Inferior parietal cortex (tissue), 1 donor: ENCODE data around the gene OR6P1.

Experiments used
- DNase-seq: peaks from one replicate; pipeline ENCODE4 v3.0.0-alpha.2; 2016; ENCODE audit errors: extremely low spot score

The OR6P1 gene

DNA sequence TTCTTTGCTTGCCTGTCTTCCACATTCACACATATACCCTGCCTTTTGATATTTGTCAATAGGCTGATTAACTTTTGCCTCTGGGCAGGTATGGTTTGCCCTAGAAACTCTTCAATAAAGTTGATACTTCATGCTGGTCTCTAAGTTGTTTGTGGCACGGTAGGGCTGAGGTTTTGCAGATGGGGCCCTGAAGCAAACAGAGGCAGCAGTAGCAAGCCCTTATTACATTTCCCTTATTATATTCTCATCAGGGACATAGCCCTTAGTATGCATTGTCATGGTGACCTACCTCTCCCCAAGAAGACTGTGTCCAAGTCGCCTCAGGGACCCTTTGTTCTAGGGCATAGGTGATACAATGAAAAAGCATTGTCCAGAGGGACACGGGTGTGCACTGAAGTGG lies at the start of gene OR6P1:
OR6P1 (minus strand) TSS at position 101 of the 400 bp plus-strand sequence. CDS start 6,976 bp downstream, outside the sequence.
- DNase-seq: no peak

- DNase-seq: no peak
Measured at GRCh38 chr1:158613764-158614163, 43.4 kb upstream of the OR6P1 start.

DNA sequence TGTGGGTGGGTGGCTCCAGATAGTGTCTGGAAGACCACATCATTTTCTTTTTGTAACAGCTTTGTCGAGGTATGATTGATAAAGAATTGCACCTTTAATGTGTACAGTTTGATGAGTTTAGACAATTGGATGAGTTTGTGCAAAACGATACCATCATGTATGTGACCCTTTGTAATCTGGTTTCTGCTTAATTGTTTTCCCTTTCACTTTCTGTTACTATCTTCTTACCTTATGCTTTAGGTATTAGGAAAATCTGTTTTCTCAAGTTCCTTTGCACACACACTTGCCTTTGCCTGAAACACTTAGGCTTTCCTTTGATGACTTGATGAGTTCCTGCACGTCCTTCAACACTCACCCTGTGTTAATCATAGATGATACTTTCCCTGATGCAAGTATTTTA lies 41.5 kb upstream of the OR6P1 start:
- DNase-seq: no peak

GRCh38 chr1:158607296-158607695 lies 36.9 kb upstream of the OR6P1 start:
- no peak for DNase-seq

DNA sequence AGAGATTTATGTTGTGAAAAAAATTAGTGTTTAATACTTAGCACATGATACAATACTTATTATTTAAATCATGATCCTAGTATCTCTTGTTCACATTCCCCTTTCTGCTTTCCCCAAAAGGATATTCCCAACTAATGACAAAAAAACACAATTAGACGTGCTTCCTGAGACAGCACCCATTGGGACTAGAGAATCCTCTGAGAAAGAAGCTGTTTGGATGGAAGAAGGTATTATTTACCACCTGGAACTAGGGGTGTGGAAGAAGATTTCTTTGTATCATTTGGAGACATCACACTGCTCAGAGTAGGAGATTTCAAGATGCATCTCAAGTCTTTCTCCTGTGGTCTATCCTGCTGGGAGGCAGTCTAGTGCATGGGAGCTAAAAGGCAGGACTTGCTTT lies 34.6 kb upstream of the OR6P1 start, which contains the start of gene OR10Z1:
OR10Z1 (plus strand) TSS at position 301 of the 400 bp plus-strand sequence. CDS start 1,171 bp downstream, outside the sequence.
- DNase-seq: no peak

DNA sequence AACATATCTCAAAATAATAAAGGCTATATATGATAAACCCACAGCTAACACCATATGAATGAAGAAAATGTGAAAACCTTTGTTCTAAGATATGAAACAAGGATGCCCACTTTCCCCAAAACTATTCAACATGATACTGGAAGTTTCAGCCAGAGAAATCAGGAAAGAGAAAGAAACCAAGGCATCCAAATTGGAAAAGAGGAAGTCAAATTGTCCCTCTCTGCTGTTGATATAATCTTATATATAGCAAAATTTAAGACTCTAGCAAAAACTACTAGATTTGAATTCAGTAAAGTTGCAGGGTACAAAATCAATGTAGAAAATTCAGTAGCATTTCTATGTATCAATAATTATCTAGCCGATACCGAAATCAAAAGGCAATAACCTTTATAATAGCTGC lies 30.4 kb upstream of the OR6P1 start:
- DNase-seq: no peak

GRCh38 chr1:158586942-158587341 lies 16.6 kb upstream of the OR6P1 start:
- no peak for DNase-seq

- no peak for DNase-seq
Measured at GRCh38 chr1:158583962-158584361, 13.6 kb upstream of the OR6P1 start.

DNA sequence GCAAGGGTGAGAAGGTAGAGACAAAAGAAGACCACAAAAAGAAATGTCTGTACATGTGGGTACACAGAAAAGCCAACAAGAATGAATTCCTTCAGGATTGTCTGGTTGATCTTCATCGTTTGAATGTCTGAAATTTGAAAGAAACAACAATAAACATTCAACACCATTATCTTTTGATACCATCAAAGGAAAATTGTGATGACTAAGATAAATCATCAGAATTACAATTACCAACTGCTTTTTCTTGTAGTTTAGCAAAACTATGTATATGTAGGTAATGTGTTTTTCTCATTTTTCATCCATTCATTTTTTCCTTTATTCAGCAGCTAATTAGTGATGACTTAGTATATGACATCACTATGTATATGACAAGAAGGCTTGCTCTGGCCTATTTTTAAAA lies 9.4 kb upstream of the OR6P1 start, which contains the start of gene OR10X1:
OR10X1 (minus strand) TSS at position 167 of the 400 bp plus-strand sequence; CDS start at position 167, 0 bp downstream.
- DNase-seq: no peak

GRCh38 chr1:158577561-158577960 lies 7.2 kb upstream of the OR6P1 start:
- no peak for DNase-seq

DNA sequence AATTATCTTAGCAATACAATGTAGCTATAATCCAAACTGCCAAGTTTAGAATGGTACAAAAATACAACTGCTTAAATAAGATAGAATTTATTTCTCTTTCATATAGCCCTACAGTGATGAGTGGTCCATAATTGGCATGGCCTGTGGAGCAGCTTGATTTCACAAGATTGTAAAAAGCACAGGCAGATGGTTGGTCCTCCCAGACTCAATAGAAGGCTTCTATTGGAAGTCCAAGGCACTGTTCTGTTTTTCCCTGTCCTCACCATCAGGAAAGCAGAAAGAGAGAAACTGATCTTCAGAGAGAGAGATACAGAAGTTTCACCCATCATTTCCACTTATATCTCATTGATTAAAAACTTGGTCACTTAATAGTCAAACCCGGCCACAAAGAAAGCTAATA lies 1.8 kb upstream of the OR6P1 start:
- DNase-seq: no peak

GRCh38 chr1:158564608-158565007 lies 5.8 kb downstream of the OR6P1 start:
- no peak for DNase-seq

DNA sequence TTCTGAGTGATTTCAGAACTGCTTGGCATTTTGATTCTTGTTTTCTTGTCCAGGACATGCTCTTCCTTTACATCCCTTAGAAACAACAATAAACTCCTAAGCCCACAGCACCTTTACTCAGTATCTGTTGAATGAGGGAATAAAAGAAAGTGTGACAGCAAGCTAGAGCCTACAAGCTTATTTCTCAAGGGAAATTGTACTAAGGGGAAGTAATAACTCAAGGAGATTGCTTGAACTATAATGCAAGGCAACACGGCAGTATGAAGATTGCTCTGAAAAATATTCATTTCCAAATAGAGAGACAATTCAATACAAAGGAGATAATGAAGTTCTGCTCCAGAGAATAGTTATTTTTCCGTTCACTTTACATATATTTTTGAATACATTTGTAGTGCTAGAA lies 6.5 kb downstream of the OR6P1 start:
- DNase-seq: no peak

DNA sequence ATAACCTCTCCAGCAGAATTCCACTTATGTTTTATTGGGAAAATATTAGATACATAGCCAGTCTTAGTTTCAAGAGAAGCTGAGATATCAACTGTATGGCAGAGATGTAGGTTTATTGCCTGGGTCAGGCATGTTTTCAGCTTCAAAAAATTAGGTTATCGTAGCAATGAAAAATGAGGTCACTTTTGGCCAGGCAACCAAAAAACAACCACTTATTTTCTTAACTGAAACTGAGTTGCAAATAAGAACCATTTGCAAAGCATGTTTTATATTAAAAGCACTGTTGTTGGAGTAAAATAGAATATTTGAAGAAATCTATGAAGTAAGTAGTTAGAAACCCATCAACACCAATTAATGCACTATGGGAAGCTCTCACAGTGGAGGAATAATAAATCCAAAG lies 10.7 kb downstream of the OR6P1 start:
- no peak for DNase-seq

- DNase-seq: no peak
Measured at GRCh38 chr1:158554352-158554751, 16.0 kb downstream of the OR6P1 start, which contains the start of gene OR6Y1. OR6Y1 (minus strand) TSS chr1:158554405; CDS start chr1:158548105, 6,300 bp downstream.

- DNase-seq: no peak
Measured at GRCh38 chr1:158552296-158552695, 18.1 kb downstream of the OR6P1 start.

DNA sequence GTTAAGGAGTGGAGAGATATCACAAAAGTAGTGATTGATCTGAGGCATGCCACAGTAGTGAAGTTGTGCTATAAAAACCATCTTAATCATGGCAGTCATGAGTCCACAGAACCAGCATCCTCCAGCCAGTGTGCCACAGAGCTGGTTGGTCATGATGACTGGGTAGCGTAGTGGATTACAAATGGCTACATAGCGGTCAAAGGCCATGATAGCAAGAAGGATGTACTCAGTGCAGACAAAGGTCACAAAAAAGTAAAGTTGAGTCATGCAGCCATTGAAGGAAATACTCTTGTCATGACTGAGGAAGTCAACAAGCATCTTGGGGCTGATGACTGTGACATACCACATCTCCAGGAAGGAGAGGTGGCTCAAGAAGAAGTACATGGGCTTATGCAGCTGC lies 22.8 kb downstream of the OR6P1 start:
- DNase-seq: no peak

- no peak for DNase-seq
Measured at GRCh38 chr1:158537609-158538008, 32.8 kb downstream of the OR6P1 start.

DNA sequence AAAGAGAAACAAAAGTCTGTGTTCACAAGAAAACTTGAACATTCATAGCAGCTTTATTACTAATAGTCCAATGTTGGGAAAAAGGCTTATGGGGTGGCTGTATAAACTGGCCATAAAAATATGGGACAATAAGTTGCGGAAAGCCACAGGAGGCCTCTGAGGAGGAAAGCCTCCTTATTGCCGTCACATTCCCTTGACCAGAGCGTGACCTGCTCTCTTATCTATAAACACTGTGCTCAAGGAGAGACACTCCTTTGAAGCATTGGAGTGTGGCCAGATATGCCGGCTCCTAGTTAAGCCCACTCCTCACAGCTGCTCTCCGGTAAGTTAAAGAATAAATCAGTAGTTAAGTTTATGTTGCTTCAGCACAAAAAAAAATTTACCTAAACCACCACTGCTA lies 35.9 kb downstream of the OR6P1 start:
- no peak for DNase-seq

DNA sequence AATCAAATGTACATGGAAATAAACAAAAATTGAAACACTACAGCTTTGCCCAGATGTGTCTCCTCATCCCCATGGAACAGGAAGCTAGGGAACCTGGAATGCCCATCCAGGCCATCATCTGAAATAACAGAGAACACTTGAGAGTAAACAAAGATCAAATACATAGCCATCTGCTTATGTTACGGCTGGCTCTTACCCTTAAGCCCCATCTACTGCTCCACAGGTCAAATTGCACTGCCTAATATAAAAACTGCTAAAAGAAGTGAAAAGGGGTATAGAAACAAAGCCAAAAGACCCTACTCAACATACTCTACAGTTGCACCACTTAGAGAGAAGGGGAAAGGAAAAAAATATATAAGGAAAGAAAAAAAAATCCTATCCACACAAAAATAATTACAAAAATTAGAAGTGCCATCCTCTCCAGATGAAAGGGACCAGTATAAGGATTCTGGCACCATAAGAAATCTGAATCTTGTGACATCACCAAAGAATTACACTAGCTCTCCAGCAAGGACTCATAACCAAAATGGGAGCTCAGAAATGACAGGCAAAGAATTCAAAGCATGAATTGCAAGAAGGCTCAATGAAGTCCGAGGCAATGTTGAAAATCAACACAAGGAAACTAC lies 43.1 kb downstream of the OR6P1 start:
- peak; percentile 8 for DNase-seq

- DNase-seq: no peak
Measured at GRCh38 chr1:158521666-158522058, 48.7 kb downstream of the OR6P1 start.

GRCh38 chr1:158520955-158521665 lies 49.3 kb downstream of the OR6P1 start:
- DNase-seq: no peak

DNA sequence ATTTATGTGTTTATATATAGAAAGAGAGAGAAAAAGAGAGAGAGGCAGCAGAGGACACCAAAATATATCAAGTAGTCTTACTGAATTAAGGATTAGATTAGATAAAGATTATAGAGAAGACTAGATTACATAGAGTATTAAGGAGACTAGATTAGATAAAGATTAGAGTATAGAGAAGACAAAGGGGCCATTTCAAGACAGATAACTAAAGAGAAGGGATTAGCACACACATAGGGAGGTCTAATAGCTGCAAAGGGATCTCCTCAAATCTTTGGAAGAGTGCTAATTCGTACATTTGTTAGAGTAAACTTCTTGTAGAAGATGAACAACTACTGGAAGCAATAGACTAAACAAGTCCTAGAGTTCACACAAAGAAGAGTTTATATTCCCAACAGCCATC lies 50.4 kb downstream of the OR6P1 start:
- no peak for DNase-seq
